GM18909 (cell line): ENCODE results near the gene MAP7D2.
A peak's percentile ranks its signal among the peaks of the same experiment; 100 is the strongest.

Experiments used
- ATAC-seq: cut with Tn5 transposase; IDR thresholded peaks from one replicate; pipeline ENCODE4 v1.9.1; 2021; ENCODE audit warnings: mild to moderate bottlenecking; ENCODE audit not compliant: unreplicated experiment, poor library complexity

MAP7D2 gene

DNA sequence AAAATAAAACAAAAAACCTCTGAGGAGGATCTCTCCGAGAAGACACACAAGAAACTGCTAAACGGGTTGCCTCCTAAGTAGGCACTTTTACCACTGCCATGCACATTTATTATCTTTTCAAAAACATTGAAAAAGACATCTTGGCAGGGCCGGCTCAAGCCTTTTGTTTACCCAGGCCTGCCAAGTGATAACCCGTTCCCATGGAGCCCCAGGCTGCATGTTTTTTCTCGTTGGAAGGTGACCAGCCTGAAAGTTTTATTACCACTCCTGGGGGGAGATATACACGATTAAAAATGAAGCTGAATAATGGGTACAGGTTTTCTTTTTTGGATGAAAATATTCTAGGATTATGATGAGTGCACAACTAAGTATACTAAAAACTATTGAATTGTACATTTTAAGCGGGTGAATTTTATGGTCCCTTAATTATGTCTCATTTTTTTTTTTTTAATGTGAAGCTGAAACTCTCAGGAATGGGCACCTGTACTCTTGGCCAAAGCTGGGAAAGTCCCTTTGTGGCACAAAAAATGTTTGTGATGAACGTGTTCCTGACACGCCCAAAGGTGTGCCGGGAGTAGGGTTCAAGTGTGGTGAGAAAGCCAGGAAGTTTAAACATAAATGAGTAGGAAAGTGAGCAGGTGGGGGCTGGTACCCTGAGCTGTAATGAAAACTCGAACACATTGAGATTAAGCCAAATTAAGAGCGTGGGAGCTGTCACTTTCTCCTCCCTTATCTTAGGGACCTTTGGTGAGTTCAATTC is 1.5 kb upstream of the MAP7D2 start:
- no peak for ATAC-seq

DNA sequence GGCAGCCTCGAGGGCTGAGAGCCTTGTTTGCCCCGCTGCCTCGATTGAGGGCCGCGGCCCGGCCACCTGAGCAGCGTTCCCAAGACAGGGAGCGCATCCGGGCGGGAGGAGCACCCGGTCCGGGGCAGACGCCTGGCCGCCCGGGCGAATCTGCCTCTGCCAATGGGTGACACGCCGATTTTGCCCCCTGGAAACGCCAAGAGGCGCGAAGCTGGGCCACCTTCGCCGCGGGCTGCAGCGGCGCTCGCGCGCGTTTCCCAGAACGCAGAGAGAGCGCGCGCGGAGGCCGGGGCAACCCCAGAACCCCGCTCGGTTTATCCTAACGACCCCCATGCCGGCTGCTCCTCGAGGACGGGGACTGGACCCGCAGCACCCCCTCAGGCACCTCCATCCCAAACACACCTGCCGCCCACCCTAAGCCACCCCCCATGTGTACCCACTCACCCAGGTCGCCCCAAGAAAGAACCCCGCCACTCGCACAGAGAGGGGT is 575 bp downstream of the MAP7D2 start:
- no peak for ATAC-seq

DNA sequence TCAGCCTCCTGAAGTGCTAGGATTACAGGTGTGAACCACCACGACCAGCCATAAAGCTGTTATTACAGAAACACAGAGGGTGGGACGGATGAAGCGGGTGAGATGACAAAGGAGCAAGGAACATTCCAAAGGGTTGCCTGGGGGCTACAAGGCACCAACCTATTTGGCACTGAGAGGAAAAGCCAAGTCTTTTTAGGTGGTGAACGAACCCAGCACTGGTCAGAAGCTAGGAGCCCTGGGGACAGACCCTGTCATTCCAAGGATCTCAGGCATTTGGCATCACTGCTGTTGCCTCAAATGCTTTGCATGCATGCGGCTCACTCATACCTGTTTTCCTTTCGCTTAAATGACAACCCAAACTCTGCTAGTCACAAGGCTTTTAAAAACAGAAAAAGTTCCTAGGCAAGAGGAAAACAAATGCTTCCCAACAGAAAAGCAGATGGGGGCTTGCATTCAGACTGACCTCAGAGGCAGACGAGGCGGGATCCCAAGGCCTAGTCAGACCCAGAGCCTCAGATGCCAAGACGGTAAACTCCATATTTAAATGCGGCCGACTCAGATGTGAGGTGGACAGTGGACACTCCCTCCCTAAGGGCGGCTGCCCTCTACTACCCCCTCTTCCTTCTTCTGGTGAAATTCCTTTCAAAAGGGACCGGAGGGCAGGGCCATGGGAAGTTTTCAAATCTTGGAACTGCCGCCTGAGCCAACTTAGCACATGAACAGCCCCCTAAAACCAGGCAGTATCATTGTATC is 4.5 kb downstream of the MAP7D2 start:
- no peak for ATAC-seq

DNA sequence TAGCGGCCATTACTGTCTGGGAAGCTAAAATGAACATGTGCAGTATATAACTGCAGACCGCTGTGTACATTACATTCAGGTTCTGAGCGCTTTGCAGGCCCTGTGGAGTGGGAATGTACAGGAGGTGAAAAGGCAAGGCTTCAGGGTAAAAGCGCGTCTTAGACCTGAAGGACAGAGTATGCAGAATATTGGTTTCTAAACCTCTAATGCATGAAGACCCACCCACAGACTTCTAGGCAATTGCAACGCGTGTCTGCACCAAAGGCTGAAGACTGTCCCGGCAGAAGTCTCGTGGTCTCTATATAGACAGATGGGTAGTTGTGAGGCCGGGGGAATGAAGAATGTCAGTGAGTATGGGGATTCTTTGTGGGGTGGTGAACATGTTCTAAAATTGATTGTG is 5.4 kb downstream of the MAP7D2 start:
- ATAC-seq: no peak

DNA sequence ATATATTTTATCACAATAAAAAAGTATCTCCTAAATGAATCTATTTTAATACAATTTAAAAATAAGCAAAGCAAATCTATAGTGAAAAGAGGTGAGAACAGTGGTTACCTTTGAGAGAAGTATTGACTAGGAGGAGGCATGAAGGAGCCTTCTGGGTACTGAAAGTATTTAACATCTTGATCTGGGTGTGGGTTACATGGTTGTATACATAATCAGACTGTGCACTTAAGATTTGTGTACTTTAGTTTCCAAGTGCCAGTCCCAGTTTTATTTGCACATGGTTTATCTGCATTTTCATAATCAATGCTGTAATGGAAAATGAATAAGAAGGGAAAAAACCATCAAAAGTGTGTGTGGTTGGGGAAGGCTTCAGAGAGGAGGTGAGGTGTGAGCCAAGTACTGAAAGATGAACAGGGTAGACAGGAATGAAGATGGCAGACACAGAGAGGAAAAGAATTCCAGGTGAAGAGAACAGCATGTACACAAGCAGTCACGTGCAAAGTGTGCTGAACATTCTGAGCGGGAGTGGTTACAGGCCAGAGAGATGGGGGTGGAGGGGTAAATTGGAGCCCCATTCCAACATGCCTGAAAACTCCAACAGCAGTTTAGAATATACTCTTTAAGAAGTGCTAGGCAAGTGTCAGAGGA is 14.6 kb downstream of the MAP7D2 start:
- ATAC-seq: no peak

DNA sequence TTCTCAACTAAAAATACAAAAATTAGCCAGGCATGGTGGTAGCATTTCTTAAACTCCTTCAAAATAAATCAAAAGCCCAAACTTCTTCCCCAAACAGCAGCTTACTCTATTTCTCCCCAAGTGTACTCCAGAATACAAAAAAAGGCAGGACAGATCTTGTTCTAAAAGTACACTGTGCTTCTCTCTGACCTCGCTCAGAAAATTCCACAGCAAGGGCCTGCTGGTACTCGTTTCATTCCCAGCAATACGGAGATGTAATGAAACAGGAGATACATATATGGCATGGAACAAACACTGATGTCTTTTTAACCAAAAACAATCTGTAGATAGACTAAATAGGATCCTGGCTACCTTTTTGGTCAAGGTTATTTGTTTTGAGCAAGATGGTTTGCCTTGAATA is 25.2 kb downstream of the MAP7D2 start:
- ATAC-seq: no peak

DNA sequence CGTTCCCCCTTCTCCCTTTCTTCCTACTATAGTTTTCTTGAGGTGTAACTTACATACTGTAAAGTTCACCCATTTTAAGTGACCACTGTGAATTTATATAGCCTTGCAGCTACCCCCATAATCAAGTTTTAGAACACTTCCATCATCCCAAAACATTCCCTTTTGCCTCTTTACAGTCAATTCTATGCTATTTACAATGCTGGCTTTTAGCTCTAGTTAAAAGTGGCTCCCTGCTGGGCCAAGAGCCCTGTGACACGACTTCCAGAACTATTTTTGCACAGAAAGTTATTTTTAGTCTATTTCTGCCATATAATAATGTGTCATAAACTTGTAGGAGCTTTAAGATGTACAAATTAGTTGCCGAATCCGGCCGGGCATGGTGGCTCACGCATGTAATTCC is 26.9 kb downstream of the MAP7D2 start:
- ATAC-seq: no peak

DNA sequence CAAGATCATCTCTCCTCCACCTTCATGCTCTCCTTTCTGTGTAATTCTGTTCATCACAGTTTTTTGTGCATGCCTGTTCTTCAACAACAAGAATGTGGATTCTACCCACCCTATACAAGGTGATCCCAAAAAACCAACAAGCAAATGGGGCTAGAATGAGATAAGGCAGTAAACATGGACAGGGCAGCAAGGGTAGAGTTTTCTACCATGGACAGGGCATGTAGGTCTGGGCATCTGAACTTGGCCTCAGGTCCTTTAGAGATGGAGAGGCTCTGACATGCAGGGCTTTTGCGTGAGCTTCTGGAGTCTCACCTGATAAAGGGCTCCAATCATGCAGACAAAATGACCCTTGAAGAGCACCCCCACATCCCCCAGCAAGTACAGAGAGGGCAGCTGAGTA is 36.4 kb downstream of the MAP7D2 start:
- ATAC-seq: no peak

DNA sequence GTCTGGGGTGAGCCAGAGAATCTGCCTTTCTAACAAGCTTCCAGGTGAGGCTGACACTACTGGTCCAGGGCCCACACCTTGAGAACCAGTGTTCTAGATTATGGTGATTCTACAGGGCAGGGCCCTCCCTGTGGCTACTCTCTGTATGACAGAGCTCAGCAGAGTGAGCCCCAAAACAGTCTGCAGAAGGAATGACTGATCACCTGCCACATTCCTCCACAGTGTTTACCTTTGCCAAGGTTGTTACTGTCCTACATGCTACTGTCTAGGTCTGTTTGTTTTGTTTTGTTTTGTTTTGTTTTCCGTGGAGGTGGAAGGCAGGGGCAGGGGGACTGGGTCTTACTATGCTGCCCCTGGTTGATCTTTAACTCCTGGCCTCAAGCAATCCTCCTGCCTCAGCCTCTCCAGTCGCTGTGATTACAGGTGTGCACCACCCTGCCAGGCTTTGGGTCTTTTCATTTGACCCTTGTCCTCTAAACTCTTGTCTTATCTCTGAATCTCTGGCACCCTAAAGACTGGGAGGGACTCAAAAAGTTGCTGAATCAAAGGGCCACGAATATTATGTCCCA is 45.1 kb downstream of the MAP7D2 start:
- ATAC-seq: no peak

DNA sequence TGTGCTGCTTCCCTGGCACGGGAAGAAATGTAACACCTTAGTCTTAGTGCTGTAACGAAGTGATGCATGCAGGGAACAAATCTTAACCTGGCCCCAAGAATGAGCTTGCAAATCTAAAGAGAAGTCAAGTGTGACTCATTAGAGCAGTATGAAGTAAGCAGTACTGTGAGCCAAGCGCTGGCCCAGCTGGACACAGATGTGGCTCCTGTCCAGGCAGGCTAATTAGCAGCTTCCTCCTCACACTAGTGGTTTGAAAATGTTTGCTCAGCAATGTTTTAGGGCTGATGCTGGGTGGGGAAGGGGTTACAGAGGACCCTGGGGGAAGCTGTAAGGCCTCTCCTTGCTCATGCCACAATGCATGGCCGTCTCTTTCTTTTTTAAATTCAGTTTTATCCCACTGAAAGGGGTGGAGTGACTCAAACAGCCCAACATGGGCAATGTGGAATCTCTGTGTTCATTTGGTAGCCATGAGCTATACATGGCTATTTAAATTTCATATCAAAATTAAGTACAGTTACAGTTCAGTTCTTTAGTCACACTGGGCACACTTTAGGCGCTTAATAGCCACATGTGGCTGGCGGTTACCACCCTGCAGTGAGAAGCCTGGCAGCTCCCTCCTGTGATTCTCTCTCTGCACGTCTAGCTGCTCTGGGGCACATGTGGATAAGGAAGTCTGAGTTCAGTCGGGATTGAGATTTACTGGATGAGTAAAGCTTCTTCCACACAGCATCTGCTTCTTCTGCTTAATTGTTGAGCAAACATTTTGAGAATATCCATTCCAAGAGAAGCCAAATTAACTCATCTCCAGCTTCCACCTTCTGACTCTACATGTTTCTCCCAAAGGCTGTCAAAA is 48.8 kb downstream of the MAP7D2 start:
- ATAC-seq: no peak

DNA sequence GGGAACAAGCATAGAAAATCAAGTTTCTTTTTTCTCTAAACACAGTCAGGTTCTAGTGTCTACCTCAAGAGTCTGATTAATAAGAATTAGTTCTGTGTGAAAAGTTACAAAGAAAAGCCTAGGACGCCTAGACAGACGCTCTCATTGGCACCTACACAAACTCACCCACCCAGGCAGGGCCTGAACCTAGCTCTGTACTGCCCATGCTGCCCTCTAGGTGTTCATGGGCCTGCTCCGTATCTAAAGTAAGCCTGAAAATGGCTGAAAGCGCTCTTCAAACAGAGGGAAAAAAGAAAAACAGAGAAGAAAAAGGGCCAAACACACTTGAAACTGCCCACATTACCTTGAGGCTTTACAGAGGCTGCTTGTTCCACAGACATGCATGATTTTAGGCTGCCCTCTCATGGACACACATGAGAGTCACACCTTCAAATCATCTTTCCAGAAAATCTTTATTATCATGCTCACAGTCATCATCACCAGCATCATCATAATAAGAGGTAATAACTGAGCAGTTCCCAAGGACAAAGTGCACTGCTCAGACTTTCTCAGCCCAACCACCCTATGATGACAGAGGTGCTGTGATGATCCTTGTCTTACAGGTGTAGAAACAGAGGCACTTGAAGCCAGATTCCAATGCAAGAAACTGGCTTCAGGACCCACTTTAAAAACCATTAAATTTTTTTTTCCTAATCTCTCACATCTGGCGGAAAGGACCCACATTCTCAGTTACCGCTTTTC is 49.6 kb downstream of the MAP7D2 start:
- peak; percentile 76 for ATAC-seq

DNA sequence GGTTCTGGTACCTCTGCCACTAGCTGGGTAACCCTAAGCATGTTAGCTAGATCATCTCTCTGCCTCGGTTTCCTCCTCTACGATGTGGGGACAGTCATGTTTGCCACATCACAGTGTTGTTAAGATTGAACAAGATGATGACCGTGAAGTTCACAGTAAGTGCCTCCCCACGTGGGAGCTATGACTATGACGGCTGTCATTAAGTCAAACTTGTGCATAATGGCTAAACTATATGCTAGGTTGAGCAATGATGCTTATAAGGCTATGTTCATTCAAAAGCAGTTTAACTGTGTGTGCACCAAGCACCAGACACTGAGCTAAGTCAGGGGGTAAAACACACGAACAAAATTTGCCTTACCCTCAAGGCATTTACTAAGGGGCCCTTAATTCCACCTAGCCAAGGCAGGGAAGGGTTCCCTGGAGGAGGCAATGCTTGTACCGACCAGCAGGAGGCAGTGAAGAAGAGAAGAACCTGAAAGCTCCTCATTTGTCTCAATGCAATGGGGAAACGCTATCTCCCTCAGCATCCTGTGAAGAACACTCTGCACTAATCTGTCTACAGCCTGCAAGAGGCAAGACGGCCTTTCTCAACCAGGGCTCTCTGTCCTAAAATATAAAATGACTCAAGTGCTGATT is 52.9 kb downstream of the MAP7D2 start:
- ATAC-seq: no peak

DNA sequence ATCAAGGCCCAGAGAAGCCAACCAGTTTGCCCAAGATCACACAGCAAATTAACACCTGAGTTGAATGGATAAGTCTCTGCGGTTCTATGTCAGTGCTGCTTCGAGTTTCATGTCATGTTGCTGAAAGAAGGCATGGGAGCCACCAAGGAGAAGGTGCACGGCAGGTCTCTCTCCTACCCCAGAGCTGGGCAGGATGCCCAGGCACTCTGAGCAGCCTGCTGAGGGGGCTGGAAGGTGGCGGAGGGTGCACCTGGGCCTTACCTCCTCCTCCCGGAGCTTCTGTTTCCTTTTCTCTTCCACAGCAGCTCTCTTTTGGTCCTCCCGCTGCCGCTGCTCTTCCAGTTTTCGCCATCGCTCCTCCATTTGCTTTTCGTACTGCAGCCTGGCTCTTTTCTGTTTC is 53.6 kb downstream of the MAP7D2 start:
- ATAC-seq: no peak

DNA sequence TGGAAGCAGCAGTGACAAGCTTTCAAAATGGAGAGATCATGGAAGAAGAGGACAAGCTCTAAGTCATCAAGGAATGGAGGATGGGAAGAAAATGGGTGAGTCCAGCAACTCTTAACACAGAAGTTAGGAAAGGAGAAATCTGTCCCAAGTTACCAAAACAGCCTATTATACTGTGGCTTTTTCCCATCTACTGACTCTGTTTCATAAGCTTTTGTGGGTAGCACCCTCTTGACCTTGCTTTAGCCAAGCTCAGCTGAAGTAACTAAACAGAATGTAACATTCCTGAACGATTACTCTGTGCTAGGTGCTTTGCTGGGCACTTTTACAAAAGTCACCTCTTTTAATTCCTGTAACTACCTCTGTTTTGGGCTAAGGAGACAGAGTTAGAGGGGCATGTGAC is 54.9 kb downstream of the MAP7D2 start:
- no peak for ATAC-seq

DNA sequence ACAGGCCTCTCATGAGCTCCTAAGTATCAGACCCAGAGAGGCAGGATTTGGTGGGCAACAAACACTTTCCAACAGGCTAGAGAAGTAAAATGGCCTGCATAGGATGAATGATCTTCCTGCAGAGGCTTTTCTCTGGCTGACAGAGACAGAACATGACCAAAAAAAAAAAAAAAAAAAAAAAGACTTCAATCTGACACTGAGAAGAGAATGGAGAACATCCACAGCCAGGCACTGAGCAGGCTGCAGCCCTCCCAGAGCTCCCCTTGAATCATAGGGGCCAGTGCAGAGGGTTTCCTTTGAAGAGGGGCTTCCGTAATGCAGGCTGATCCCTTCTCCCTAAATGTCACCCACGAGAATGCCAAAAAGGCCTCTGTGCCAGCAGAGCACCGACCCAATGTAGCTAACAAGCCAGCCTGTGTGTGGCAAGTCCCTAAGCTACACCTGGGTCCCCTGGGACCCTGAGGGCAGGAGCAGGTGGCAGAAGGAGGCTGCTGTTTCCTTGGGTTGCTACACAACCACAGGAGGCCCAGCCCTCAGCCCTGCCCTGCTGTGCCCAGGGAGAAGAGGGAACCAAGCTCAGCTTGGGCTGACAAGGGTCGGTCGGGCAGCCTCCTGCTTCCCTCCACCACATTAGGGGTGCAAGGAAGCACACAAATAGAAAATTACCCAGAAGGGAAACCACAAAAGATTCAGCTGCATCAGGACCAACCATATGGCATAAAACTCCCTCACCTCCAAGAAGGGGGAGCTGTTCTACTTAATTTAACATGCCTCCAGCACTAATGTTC is 55.6 kb downstream of the MAP7D2 start:
- peak; percentile 91 for ATAC-seq

DNA sequence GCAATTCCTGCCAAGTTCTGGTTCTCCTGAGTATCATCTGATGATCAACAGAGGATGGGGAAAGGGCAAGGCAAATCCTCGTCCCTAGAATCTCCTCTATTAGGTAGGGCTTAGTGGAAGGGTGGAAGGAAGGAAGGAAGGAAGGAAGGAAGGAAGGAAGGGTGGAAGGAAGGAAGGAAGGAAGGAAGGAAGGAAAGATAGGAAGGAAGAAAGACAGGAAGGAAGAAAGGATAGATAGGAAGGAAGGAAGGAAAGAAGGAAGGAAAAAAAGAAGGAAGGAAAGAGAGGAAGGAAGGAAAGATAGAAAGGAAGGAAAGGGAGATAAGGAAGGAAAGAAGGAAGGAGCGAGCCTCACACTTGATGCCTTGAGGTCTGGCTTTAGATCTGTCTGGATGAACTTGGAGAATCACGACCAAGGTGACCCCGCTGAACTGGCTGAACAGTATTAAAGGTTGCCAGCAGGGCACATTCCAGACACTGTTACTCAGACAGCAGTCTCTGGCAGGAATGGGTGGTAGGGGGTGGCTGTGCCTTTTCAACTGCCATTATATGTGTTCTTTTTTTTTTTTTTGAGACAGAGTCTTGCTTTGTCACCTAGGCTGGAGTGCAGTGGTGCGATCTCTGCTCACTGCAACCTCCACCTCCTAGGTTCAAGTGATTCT is 57.1 kb downstream of the MAP7D2 start:
- ATAC-seq: no peak

DNA sequence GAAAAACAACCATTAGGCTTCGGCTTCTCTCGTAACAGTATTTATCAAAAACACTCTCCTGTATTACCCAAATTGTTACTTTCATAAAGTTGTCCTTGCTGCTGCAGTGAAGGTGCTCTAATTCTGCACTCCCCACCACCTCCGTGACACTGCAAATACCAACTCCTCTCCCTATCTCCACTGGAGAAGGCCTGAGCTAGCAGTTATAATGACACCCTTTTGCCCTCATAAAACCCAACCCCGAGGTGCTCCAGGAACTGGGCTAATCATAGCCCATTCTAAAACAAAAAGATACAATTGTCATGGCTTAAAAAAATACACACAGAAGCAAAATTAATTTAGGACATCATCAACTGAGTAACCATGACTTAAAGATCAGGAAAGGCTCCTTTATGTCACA is 59.2 kb downstream of the MAP7D2 start:
- no peak for ATAC-seq

DNA sequence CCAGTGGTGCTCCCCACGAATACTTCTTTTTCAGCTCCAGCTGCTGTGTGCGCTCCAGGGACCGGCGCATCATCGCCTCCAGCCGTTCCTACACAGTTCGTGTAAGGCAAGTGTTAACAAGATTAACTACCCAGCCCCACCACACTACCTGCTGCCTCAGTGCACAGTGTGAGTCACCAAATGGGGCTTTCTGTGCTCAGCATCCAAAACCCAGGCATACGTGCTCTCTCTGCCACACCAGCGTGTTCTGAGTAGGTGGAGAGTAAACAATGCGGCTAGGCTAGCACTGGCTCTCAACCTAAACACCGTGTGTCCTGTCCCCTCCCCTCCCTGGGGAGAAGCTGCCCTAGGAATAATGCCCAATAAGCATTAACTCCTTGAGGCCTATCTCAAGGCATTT is 60.0 kb downstream of the MAP7D2 start:
- no peak for ATAC-seq
